ENCODE results near the gene ABCG2.

GRCh38 chr4:88136249-88136648 lies 22.2 kb downstream of the ABCG2 start:
- TF ChIP-seq POLR2A (IDR thresholded peaks at IDR 0.05) (no peak), CTCF (IDR thresholded peaks at IDR 0.05) (no peak)

Data from suprapubic skin (tissue), 3 donors.